HG03571 (cell line): ENCODE results near the gene FNIP1.
"Not testable (repeated sequence)": the region's sequence is repeated elsewhere in the genome, so short reads cannot be mapped to it uniquely, and the experiment has no call there.

Experiments
- ATAC-seq: cut with Tn5 transposase; IDR thresholded peaks from one replicate; pipeline ENCODE4 v1.9.1; 2021; ENCODE audit not compliant: unreplicated experiment

The FNIP1 gene

DNA sequence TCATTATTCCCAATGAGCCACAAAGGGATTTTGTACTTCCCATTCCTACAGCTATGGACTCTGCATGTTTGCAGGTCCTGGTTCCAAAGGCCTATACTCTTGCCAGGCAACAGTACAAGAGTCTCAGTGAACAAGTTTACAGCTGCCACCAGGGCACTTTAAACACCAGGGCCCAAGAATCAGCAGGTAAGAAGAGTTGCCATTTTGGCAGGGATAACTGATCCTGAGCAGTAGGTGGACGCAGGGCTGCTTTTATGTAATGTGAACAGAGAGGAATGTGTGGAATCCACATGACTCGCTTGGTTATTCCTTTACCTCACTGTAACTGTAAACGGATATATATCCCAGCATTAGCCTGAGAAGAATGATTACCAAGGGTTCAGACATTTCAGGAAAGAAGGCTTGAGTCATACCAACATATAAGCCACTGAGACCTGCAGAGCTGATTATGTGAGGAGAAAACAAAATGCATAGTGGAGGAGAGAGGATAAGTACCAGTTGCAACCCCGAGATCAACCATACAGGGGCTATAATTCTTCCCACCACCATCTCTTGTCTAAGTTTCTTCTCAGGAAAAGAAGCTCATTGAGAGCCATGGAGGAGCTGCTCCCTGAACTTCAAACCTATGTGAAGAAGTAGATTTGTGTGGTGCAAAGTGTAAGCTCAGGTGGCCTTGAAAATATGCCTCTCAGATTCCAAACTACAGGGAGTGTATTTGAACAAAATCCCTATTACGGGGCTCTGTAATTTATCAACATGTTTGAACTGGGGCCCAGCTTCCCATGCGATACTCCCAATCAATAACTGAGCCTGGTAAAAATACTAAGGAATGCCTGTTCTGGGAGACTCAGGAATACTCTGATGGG, 186.4 kb downstream of the FNIP1 start:
- ATAC-seq = no peak

DNA sequence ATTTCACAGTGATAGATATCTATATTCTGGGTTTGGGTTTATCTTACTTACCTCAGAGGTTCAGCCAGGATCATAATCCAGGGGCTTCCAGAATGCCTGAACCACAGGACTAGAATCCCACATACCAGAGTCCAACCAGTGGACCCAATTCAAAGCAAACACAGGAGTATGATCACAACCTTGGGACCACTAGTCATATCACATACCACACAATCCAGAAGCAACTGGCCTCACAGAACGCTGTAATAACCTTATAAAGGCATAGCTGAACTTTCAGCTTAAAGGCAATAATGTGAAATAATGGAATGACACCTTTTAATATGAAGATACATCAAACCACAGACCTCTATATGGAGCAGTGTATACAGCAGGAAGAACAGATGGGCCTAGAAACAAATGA, 187.0 kb downstream of the FNIP1 start:
- ATAC-seq = no peak

DNA sequence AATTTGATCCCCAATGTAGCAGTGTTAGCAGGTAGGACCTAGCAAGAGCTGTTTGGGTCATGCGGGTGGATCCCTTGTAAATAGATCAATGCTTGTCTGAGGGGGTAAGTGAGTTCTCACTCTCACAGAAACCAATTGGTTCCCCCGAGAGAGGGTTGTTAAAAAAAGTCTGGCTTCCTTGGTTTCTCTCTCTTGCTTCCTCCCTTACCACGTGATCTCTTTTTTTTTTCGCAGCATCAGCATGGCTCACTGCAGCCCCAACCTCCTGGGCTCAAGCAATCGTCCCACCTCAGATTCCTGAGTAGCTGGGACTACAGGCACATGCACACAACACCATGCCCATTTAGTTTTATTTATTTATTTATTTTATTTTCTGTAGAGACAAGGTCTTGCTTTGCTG, 188.2 kb downstream of the FNIP1 start:
- ATAC-seq = no peak

DNA sequence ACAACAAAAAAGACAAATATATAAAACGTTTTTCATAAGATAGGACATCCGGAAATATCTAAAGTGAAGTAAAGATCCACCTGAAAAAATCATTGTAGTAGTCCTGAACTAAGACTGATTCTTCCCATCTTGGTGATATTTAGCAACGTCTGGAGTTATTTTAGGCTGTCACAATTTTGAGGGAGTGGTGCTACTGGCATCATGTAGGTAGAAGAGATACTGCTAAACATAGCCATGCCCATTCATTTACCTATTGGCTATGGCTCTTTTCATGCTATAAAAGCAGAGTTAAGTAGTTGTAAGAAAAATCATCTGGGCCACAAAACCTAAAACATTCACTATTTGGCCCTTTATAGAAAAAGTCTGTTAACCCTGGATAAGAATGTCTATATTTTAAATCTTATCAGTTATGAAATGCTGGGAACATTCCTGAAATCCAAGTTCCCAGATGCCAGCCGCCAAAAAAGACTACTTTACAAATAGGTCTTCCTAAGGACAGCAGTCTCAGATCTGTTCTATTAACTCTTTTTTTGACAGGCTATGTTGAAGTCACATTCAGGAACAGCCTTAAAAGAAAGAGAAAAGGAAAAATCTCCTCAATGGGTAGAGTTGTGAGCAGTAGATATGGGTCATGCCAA, 188.8 kb downstream of the FNIP1 start:
- no peak for ATAC-seq

DNA sequence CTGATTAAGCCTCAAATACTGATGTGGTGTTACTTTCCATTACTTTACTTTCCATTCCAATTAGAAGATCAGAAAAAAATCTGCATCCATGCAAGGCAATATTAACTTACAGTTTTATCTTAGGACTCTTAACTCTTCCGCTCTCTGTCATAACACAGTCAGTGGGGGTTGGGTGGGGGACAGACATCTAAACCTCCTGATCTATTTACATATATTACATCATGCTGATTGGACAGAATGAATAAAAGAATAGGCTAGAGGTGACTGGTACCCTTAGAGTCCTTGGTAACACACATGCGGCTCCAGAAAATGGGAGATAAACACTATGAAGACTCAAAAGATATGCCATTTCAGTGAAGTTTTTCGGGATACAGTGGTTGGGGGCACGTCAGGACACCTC, 189.4 kb downstream of the FNIP1 start:
- ATAC-seq = no peak

DNA sequence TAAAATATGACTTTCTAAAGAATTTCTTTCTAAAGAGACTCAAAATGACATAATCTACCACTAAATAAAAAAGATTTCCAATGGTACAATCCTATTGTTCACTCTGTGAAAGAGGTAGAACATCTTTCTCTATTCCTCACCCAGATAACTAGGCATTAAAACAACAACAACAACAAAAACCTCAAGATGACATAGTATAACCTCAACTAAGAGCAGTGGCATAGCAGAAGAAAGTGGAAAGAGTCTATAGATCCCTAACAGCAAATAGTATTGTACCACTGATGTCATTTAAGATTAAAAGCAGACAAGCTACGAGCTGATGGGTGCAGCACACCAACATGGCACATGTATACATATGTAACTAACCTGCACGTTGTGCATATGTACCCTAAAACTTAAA, 191.7 kb downstream of the FNIP1 start:
- ATAC-seq = no peak

DNA sequence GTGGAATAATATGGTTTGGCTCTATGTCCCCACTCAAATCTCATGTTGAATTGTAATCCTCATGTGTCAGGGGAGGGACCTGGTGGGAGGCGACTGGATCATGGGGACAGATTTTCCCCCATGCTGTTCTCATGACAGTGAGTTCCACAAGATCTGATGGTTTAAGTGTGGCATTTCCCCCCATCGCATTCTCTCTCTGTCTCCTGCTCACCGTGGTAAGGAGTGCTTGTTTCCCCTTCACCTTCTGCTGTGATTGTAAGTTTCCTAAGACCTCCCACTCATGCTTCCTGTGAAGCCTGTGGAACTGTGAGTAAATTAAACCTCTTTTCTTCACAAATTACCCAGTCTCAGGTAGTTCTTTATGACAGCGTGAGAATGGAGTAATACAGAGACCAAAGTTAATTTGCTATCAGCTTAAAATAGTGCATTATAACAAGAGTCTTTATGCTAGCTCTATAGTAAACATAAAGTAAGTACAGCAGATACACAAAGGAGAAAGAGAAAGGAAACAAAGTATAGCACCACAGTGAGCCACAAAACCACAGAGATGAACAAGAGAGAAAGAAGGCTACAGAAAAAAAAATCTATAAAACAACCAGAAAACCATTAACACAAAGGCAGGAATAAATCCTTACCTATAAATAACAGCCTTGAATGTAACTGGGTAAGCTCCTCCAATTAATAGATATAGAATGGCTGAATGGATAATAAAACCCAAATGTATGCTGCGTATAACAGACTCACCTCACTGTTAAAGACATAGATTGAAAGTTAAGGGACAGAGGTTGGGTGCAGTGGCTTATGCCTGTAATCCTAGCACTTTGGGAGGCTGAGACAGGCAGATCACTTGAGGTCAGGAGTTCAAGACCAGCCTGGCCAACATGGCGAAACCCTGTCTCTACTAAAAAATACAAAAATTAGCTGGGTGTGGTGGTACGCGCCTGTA, 201.5 kb downstream of the FNIP1 start:
- no peak for ATAC-seq

DNA sequence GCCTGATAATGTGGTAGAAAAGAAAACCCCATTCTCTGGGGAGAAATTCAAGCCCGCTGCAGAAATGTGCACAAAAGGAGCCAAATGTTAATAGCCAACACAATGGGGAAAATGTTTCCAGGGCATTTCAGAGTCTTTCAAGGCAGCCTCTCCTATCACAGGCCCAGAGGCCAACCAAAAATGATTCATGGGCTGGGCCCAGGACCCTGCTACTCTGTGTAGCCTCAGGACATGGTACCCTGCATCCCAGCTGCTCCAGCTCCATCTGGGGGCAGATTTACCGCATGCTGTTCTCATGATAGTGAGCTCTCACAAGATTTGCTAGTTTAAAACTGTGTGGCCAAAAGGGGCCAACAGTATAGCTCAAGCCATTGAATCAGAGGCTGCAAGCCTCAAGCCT, 202.9 kb downstream of the FNIP1 start:
- ATAC-seq = no peak

DNA sequence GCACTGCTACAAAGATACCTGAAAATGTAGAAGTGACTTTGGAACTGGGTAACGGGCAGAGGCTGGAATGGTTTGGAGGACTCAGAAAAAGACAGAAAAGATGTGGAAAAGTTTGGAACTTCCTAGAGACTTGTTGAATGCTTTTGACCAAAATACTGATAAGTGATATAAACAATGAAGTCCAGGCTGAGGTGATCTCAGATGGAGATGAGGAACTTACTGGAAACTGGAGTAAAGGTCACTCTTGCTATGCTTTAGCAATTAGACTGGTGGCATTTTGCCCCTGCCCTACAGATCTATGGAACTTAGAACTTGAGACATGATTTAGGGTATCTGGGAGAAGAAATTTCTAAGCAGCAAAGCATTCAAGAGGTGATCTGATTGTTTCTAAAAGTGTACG, 203.4 kb downstream of the FNIP1 start:
- ATAC-seq = not testable (repeated sequence)
